PC-9 (cell line): ENCODE data around the gene ARHGAP8. TPM values are rescaled to one million over a fixed set of nuclear protein-coding genes. Genes with fewer than 3 reads are reported as not detected.

Source experiments
- BruUV-seq: library from RNA; stranded (reverse); fragments of 400-500 nt; replicated peaks from 2 replicates; lab custom pipeline; 2021; lab: Mats Ljungman, UMichigan
- CTCF ChIA-PET: fragments of 300-600 bp; sonication (Branson Sonifier 250); formaldehyde crosslinking; loops from one replicate; lab custom pipeline; 2022; ENCODE audit warnings: antibody characterized with exemption; lab: Charles Lee
- POLR2A ChIA-PET: fragments of 300-600 bp; sonication (Branson Sonifier 250); formaldehyde crosslinking; loops from one replicate; lab custom pipeline; 2022; ENCODE audit warnings: antibody characterized with exemption; ENCODE audit not compliant: unreplicated experiment; lab: Charles Lee
- DNase-seq, 2 experiments: peaks; one replicate each; pipeline versions ENCODE4 v3.0.0 to v3.0.0-alpha.2; 2015 to 2022; ENCODE audit warnings: mixed read lengths in 1 of 2
- H2AFZ ChIP-seq: fragments of 200-600 bp; sonication (generic); 2 replicates; pipeline ENCODE4 v1.8.1; 2017; ENCODE audit warnings: antibody characterized with exemption
- H3F3A ChIP-seq: fragments of 200-600 bp; sonication (generic); 2 replicates; pipeline ENCODE4 v1.8.1; 2017; ENCODE audit warnings: antibody characterized with exemption, mild to moderate bottlenecking, low read depth; ENCODE audit not compliant: insufficient read depth
- H3K27ac ChIP-seq: fragments of 200-600 bp; sonication (generic); 2 replicates; pipeline ENCODE4 v1.6.1; 2016; ENCODE audit warnings: mixed run types
- H3K27me3 ChIP-seq: fragments of 200-600 bp; sonication (generic); 2 replicates; pipeline ENCODE4 v1.6.1; 2016; ENCODE audit warnings: low read depth, mixed run types; ENCODE audit not compliant: insufficient read depth
- H3K36me3 ChIP-seq: fragments of 200-600 bp; sonication (generic); 2 replicates; pipeline ENCODE4 v1.6.1; 2016; ENCODE audit warnings: low read depth, mixed run types
- H3K4me1 ChIP-seq: fragments of 200-600 bp; sonication (generic); replicated peaks from 2 replicates; pipeline ENCODE4 v1.6.1; 2016; ENCODE audit warnings: mixed run types; ENCODE audit not compliant: insufficient read depth
- H3K4me2 ChIP-seq: fragments of 200-600 bp; sonication (generic); 2 replicates; pipeline ENCODE4 v1.6.1; 2017; ENCODE audit warnings: mixed run types
- H3K4me3 ChIP-seq: fragments of 200-600 bp; sonication (generic); 2 replicates; pipeline ENCODE4 v1.6.1; 2016; ENCODE audit warnings: mixed run types
- H3K79me2 ChIP-seq: fragments of 200-600 bp; sonication (generic); 2 replicates; pipeline ENCODE4 v1.6.1; 2017; ENCODE audit warnings: low read depth, mixed run types
- H3K9me2 ChIP-seq: fragments of 200-600 bp; sonication (generic); 2 replicates; pipeline ENCODE4 v1.8.1; 2017; ENCODE audit warnings: mild to moderate bottlenecking; ENCODE audit not compliant: insufficient read depth
- H3K9me3 ChIP-seq: fragments of 200-600 bp; sonication (generic); 2 replicates; pipeline ENCODE4 v1.8.1; 2016; ENCODE audit warnings: low read depth; ENCODE audit not compliant: insufficient read depth
- H4K20me1 ChIP-seq: fragments of 200-600 bp; sonication (generic); 2 replicates; pipeline ENCODE4 v1.8.1; 2017; ENCODE audit not compliant: insufficient read depth
- EZH2 ChIP-seq: fragments of 200-600 bp; sonication (generic); IDR thresholded peaks from 2 replicates; pipeline ENCODE4 v1.8.0; 2017; ENCODE audit warnings: antibody characterized with exemption, low read depth
- intact Hi-C: fragments of 100-400 bp; cut with micrococcal nuclease; formaldehyde crosslinking; loops from one replicate; pipeline ENCODE4 v1.10.0; 2022; ENCODE audit not compliant: unreplicated experiment
- total RNA-seq: library from RNA; stranded (reverse); gene quantifications from 2 replicates; pipeline ENCODE4 v1.2.3, GENCODE V29; 2021
- TF ChIP-seq, protein P1 (sequence below): fragments of 200-600 bp; sonication (generic); conservative IDR thresholded peaks from 2 replicates; pipeline ENCODE4 v1.6.1; 2017; ENCODE audit warnings: mixed run types, antibody characterized with exemption, mild to moderate bottlenecking, moderate library complexity

Gene ARHGAP8
- total RNA-seq, 1 experiment from 2014 or later: 114 TPM

DNA sequence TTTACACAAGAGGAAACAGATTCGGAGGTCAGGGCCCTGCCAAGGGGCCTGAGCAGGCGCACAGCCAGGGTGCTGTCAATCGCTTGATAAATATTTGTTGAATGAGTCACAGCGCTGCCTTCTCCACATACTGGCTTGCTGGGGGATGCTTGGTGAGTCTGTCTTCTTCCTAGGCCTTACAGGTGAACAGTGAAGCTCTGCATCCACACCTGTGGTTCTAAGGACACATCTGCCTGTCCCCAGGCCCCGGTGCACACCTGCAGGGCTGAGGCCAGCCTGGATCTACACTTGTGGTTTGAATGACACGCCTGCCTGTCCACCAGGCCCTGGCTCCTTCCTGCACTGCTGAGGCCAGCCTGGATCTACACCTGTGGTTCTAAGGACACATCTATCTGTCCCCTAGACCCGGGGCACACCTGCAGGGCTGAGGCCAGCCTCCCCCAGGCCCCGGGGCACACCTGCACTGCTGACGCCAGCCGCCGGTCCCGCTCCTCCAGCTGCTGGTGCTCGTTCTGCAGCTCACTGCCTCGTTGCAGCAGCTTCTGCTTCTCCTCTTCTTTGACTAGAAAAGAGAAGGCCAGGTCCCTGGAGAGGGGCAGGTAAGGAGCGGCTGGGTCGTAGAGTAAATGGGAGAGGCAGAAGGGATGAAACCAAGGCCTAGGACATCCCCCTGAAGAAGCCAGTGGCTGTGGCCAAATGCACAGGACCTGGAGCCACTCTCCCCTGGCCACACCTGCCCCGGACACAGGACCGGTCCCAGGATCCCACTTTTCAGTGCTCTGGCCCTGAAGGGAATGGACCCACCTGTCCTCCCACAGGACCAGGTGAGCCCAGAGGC is 132.8 kb downstream of the ARHGAP8 start:
- no TSS peak for BruUV-seq
- TF ChIP-seq, protein P1, sequence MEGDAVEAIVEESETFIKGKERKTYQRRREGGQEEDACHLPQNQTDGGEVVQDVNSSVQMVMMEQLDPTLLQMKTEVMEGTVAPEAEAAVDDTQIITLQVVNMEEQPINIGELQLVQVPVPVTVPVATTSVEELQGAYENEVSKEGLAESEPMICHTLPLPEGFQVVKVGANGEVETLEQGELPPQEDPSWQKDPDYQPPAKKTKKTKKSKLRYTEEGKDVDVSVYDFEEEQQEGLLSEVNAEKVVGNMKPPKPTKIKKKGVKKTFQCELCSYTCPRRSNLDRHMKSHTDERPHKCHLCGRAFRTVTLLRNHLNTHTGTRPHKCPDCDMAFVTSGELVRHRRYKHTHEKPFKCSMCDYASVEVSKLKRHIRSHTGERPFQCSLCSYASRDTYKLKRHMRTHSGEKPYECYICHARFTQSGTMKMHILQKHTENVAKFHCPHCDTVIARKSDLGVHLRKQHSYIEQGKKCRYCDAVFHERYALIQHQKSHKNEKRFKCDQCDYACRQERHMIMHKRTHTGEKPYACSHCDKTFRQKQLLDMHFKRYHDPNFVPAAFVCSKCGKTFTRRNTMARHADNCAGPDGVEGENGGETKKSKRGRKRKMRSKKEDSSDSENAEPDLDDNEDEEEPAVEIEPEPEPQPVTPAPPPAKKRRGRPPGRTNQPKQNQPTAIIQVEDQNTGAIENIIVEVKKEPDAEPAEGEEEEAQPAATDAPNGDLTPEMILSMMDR: no peak
- no peak for TF ChIP-seq EZH2

DNA sequence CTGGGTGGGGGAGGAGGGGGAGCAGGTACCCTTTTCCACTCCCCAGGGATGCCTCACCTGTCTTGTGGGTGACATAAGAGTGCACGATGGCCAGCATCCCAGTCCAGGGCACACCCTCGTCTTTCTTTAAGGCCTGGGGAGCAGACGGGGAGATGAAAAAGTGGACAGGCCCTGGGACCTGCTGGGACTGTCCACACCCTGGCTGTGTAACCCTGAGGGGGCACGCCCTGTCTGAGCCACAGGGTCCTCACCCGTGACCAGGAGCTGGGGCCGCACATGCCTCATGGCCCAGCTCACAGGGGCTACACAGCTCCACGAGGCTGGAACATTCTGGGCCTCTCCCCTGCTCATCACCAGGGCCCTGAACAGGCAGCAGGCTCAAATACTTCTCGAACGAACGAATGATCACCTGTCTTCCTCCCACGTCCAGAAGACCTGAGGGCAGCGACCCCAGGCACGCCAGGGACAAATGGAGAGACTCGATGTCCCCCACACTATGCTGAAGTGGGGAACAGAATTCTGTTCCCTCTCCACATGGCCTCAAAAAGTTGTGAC is 133.5 kb downstream of the ARHGAP8 start:
- TF ChIP-seq, protein P1: no peak
- TF ChIP-seq EZH2: no peak
- H3K36me3 ChIP-seq: no peaks in the 10 kb centered on the region
- H3K27ac ChIP-seq: no peak overlapping the region
- ChIA-PET POLR2A (no interaction called here), CTCF (interaction anchor here (0.7 kb wide), 1 partner anchor 188 kb away, joined by 3 read pairs; no protein-coding TSS in a partner anchor)
- H3K9me3 ChIP-seq: no peaks in the 10 kb centered on the region
- no TSS peak for BruUV-seq
- peaks cover 23% of the 10 kb centered on the region for H3K27me3 ChIP-seq
- intact Hi-C loops: no loop called here
- H3K4me2 ChIP-seq: no peak overlapping the region
- H3K4me1 ChIP-seq: no peaks in the 10 kb centered on the region; the same call in 1 of the 2 replicates
- H3F3A ChIP-seq: no peaks in the 10 kb centered on the region
- no peaks in the 10 kb centered on the region for H3K79me2 ChIP-seq
- DNase-seq: no peak
- H3K9me2 ChIP-seq: no peaks in the 10 kb centered on the region
- no peak overlapping the region for H3K4me3 ChIP-seq
- no peak overlapping the region for H2AFZ ChIP-seq
- no peaks in the 10 kb centered on the region for H4K20me1 ChIP-seq

More for the DNA sequence above, 132.8 kb downstream of the ARHGAP8 start:
- H2AFZ ChIP-seq: no peak overlapping the region
- no peak overlapping the region for H3K4me2 ChIP-seq
- intact Hi-C loops: no loop called here
- no peaks in the 10 kb centered on the region for H3K79me2 ChIP-seq
- H4K20me1 ChIP-seq: no peaks in the 10 kb centered on the region
- CTCF ChIA-PET: no interaction called here
- H3K4me3 ChIP-seq: no peak overlapping the region
- DNase-seq: peak; percentile 52 to 70
- H3F3A ChIP-seq: no peaks in the 10 kb centered on the region
- H3K27me3 ChIP-seq: peaks cover 30% of the 10 kb centered on the region
- no peak overlapping the region for H3K27ac ChIP-seq
- H3K36me3 ChIP-seq: no peaks in the 10 kb centered on the region
- no peaks in the 10 kb centered on the region; the same call in 1 of the 2 replicates for H3K4me1 ChIP-seq
- no peaks in the 10 kb centered on the region for H3K9me2 ChIP-seq
- POLR2A ChIA-PET: no interaction called here
- H3K9me3 ChIP-seq: no peaks in the 10 kb centered on the region

DNA sequence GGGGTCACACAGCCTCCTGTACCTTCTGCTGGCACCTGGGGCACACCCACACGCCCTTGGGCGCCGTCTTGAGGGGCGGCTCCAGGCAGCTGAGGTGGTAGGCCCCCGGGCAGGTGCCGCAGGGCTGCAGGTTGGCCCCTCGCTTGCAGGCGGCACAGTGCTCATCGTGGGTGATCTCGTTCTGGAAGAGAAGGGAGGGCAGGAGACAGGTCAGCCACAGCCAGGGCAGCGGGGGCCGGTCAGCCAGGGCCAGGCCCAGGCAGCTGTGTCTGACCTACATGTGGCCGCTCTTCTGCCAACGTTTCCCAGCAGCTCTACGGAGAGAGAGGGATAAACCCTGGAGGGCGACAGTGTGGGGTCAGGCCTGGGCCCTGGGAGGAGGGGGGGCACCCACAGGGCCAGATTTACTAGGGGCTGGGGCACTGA is 135.6 kb downstream of the ARHGAP8 start:
- Histone ChIP-seq H3K36me3 (no peaks in the 10 kb centered on the region), H4K20me1 (no peaks in the 10 kb centered on the region), H3K4me3 (no peak overlapping the region), H3K4me2 (no peak overlapping the region), H2AFZ (no peak overlapping the region), H3K9me3 (no peaks in the 10 kb centered on the region), H3K9me2 (no peaks in the 10 kb centered on the region), H3K27me3 (peaks cover 18% of the 10 kb centered on the region), H3K27ac (no peak overlapping the region), H3K4me1 (no peaks in the 10 kb centered on the region; the same call in 1 of the 2 replicates), H3F3A (no peaks in the 10 kb centered on the region), H3K79me2 (no peaks in the 10 kb centered on the region)
- no peak for DNase-seq
- POLR2A ChIA-PET: no interaction called here
- intact Hi-C loops: no loop called here
- no TSS peak for BruUV-seq
- CTCF ChIA-PET: no interaction called here
- TF ChIP-seq, protein P1: no peak
- no peak for TF ChIP-seq EZH2
